ENCODE measurements around the gene STUB1. TPM values are rescaled to one million over a fixed set of nuclear protein-coding genes. Genes with fewer than 3 reads are reported as not detected.
A peak's percentile ranks its signal among the peaks of the same experiment; 100 is the strongest.

STUB1 gene
- total and polyA plus RNA-seq, 4 donors, result 67.4 to 169 (median 105) TPM

DNA sequence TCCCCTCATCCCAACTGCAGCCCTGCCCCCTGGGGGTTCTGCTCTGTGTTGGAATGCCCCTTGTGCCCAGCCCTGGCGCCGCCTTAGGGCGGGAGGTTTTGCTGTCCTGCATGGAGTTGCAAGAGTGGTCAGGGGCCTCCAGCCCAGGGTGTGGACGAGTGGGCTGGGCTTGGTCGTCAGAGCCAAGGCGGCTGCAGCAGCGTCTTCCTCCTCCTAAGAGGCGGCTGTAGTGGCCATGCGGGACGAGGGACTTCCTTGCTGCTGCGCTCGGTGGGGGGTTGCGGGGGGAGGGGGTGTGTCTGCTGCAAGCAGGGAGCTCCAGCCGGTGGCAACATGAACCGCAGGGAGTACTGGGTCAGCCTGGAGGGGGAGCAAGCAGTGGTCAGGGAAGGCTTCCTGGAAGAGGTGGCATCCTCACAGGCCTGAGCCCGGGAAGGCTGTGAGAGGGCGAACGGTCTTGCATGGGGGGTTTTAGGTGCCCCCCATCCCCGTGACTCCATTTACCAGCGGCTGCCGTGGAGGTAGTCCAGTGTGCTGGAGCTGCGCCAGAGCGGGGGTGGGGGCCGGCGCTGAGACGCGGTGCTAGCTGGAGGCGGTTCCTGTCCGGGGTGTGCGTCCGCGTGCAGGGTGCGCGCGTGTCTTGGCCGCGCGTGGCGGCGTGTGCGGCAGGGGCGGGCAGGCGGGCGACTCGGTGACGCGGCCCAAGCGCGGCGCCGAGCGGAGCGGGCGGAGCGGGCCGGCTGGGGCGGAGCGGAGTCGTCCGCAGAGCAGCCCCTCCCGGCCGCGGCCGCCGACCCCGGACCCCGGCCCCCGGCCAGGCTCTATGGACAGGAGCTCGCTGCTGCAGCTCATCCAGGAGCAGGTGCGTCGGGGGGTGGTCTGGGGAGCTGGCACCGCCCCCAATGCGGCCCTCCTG lies 5.0 kb upstream of the STUB1 start, which contains the start of gene RHBDL1:
RHBDL1 (plus strand) TSS at position 704 of the 916 bp plus-strand sequence; CDS start at position 824, 120 bp downstream.
- H3K9me3 ChIP-seq (ENCODE audit: control insufficient read depth, low read length), result no peaks in the 10 kb centered on the region
- H3K4me3 ChIP-seq (ENCODE audit: low read length in 2 of 2), result peak within 1 kb of the TSS in 1 of 2 donors; percentile 29
- H3K4me1 ChIP-seq (ENCODE audit: control insufficient read depth in 1 of 2, insufficient read depth in 2 of 2, low read length in 2 of 2), result no peaks in the 10 kb centered on the region
- no peak within 1 kb of the TSS for H3K27ac ChIP-seq (ENCODE audit: low read depth in 1 of 2, low read length in 2 of 2)
- no peaks in the 10 kb centered on the region for H3K27me3 ChIP-seq (ENCODE audit: control insufficient read depth in 1 of 2, insufficient read depth in 2 of 2, low read length in 1 of 2)
- DNase-seq (no peak), ATAC-seq (ENCODE audit: low FRiP score) (no peak)
- intact Hi-C loops (cut with DNase I), result no loop called here
- H3K36me3 ChIP-seq (ENCODE audit: control insufficient read depth in 1 of 2, insufficient read depth in 2 of 2, low read length in 1 of 2), result peaks cover 0 to 14% of the 10 kb centered on the region in 2 donors
- WGBS, 2 donors, result 6 to 7% methylated on average over 43 to 73 of the region's 73 CpGs

DNA sequence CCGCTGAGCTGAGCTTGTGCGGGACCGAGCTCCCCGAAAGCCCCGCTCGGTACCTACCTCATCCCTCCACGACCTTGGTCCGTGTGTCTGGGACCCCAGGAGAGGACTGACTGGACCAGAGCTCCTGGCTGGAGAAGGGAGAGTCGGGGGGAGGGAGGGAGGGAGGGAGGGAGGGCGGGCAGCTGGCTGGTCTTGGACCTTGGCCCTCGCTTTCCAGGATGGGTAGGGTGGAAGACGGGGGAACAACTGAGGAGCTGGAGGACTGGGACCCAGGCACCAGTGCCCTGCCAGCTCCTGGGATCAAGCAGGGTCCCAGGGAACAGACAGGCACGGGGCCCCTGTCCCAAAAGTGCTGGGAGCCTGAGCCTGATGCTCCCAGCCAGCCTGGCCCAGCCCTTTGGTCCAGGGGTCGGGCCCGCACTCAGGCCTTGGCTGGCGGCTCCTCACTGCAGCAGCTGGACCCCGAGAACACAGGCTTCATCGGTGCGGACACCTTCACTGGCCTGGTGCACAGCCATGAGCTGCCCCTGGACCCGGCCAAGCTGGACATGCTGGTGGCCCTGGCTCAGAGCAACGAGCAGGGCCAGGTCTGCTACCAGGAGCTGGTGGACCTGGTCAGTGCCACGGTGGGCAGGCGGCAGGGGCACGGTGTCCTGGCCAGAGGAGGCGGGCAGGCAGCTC lies 4.2 kb upstream of the STUB1 start:
- Histone ChIP-seq H3K4me3 (ENCODE audit: low read length in 2 of 2) (peak overlapping the region in 1 of 2 donors; percentile 29), H3K9me3 (ENCODE audit: control insufficient read depth, low read length) (no peaks in the 10 kb centered on the region), H3K27me3 (ENCODE audit: control insufficient read depth in 1 of 2, insufficient read depth in 2 of 2, low read length in 1 of 2) (no peaks in the 10 kb centered on the region), H3K36me3 (ENCODE audit: control insufficient read depth in 1 of 2, insufficient read depth in 2 of 2, low read length in 1 of 2) (peaks cover 0 to 11% of the 10 kb centered on the region in 2 donors), H3K4me1 (ENCODE audit: control insufficient read depth in 1 of 2, insufficient read depth in 2 of 2, low read length in 2 of 2) (no peaks in the 10 kb centered on the region), H3K27ac (ENCODE audit: low read depth in 1 of 2, low read length in 2 of 2) (no peak overlapping the region)
- intact Hi-C loops (cut with DNase I), result no loop called here
- DNase-seq (no peak), ATAC-seq (ENCODE audit: low FRiP score) (no peak)
- WGBS, 2 donors, result 37 to 53% methylated on average over 17 to 25 of the region's 25 CpGs

DNA sequence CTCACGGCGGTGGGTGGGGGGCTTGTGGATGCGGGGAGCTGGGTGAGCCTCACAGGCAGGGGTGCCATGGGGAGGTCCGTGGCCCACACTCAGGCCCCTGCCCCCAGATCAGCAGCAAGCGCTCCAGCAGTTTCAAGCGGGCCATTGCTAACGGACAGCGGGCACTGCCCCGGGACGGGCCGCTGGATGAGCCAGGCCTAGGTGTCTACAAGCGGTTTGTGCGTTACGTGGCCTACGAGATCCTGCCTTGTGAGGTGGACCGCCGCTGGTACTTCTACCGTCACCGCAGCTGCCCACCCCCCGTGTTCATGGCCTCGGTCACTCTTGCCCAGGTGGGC lies 3.7 kb upstream of the STUB1 start:
- ATAC-seq (ENCODE audit: low FRiP score) (no peak), DNase-seq (no peak)
- H3K27ac ChIP-seq (ENCODE audit: low read depth in 1 of 2, low read length in 2 of 2), result no peak overlapping the region
- no peaks in the 10 kb centered on the region for H3K4me1 ChIP-seq (ENCODE audit: control insufficient read depth in 1 of 2, insufficient read depth in 2 of 2, low read length in 2 of 2)
- 93 to 94% methylated on average over 21 of the region's 21 CpGs for WGBS, 2 donors
- H3K27me3 ChIP-seq (ENCODE audit: control insufficient read depth in 1 of 2, insufficient read depth in 2 of 2, low read length in 1 of 2), result no peaks in the 10 kb centered on the region
- no peaks in the 10 kb centered on the region for H3K9me3 ChIP-seq (ENCODE audit: control insufficient read depth, low read length)
- no peak overlapping the region for H3K4me3 ChIP-seq (ENCODE audit: low read length in 2 of 2)
- intact Hi-C loops (cut with DNase I), result no loop called here
- H3K36me3 ChIP-seq (ENCODE audit: control insufficient read depth in 1 of 2, insufficient read depth in 2 of 2, low read length in 1 of 2), result peaks cover 0 to 11% of the 10 kb centered on the region in 2 donors

DNA sequence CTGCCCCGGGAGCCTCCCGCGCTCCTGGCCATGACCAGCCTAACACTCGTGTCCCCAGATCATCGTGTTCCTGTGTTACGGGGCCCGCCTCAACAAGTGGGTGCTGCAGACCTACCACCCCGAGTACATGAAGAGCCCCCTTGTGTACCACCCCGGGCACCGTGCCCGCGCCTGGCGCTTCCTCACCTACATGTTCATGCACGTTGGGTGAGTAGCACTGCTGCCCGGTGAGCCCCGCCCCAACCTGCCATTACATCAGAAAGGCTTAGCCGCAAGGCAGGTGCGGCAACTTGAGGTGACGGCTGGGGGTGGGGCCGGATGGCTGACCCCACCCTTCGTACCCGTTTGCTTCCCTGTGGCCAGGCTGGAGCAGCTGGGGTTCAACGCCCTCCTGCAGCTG lies 3.3 kb upstream of the STUB1 start:
- Histone ChIP-seq H3K27me3 (ENCODE audit: control insufficient read depth in 1 of 2, insufficient read depth in 2 of 2, low read length in 1 of 2) (no peaks in the 10 kb centered on the region), H3K9me3 (ENCODE audit: control insufficient read depth, low read length) (no peaks in the 10 kb centered on the region), H3K4me3 (ENCODE audit: low read length in 2 of 2) (no peak overlapping the region), H3K4me1 (ENCODE audit: control insufficient read depth in 1 of 2, insufficient read depth in 2 of 2, low read length in 2 of 2) (no peaks in the 10 kb centered on the region), H3K36me3 (ENCODE audit: control insufficient read depth in 1 of 2, insufficient read depth in 2 of 2, low read length in 1 of 2) (peaks cover 0 to 12% of the 10 kb centered on the region in 2 donors), H3K27ac (ENCODE audit: low read depth in 1 of 2, low read length in 2 of 2) (no peak overlapping the region)
- DNase-seq (no peak), ATAC-seq (ENCODE audit: low FRiP score) (no peak)
- 77 to 80% methylated on average over 23 of the region's 23 CpGs for WGBS, 2 donors
- intact Hi-C loops (cut with DNase I), result no loop called here

DNA sequence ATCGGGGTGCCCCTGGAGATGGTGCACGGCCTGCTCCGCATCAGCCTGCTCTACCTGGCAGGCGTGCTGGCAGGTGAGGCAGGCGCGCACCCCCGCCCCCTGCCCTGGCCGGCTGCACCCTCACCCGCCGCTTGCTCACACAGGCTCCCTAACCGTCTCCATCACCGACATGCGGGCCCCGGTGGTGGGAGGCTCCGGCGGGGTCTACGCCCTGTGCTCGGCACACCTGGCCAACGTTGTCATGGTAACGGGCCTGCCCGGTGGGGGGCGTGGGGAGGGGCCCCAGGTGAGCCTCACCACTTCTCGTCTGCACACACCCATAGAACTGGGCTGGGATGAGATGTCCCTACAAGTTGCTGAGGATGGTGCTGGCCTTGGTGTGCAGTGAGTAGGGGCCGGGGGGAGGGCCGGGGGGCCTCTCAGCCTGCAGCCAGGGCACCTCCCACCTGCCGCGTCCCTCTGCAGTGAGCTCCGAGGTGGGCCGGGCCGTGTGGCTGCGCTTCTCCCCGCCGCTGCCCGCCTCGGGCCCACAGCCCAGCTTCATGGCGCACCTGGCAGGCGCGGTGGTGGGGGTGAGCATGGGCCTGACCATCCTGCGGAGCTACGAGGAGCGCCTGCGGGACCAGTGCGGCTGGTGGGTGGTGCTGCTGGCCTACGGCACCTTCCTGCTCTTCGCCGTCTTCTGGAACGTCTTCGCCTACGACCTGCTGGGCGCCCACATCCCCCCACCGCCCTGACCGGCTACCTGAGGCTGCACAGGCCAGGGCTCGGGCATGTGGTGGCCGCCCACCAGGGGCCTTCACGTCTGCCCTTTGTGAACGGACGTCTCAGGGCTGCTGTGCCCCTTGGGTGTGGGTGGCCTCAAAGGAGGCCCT lies 2.7 kb upstream of the STUB1 start:
- H3K9me3 ChIP-seq (ENCODE audit: control insufficient read depth, low read length), result no peaks in the 10 kb centered on the region
- H3K27ac ChIP-seq (ENCODE audit: low read depth in 1 of 2, low read length in 2 of 2), result no peak overlapping the region
- DNase-seq (no peak), ATAC-seq (ENCODE audit: low FRiP score) (no peak)
- H3K36me3 ChIP-seq (ENCODE audit: control insufficient read depth in 1 of 2, insufficient read depth in 2 of 2, low read length in 1 of 2), result peaks cover 0 to 10% of the 10 kb centered on the region in 2 donors
- intact Hi-C loops (cut with DNase I), result no loop called here
- H3K4me3 ChIP-seq (ENCODE audit: low read length in 2 of 2), result no peak overlapping the region
- 62 to 72% methylated on average over 56 to 57 of the region's 57 CpGs for WGBS, 2 donors
- H3K4me1 ChIP-seq (ENCODE audit: control insufficient read depth in 1 of 2, insufficient read depth in 2 of 2, low read length in 2 of 2), result no peaks in the 10 kb centered on the region
- no peaks in the 10 kb centered on the region for H3K27me3 ChIP-seq (ENCODE audit: control insufficient read depth in 1 of 2, insufficient read depth in 2 of 2, low read length in 1 of 2)

DNA sequence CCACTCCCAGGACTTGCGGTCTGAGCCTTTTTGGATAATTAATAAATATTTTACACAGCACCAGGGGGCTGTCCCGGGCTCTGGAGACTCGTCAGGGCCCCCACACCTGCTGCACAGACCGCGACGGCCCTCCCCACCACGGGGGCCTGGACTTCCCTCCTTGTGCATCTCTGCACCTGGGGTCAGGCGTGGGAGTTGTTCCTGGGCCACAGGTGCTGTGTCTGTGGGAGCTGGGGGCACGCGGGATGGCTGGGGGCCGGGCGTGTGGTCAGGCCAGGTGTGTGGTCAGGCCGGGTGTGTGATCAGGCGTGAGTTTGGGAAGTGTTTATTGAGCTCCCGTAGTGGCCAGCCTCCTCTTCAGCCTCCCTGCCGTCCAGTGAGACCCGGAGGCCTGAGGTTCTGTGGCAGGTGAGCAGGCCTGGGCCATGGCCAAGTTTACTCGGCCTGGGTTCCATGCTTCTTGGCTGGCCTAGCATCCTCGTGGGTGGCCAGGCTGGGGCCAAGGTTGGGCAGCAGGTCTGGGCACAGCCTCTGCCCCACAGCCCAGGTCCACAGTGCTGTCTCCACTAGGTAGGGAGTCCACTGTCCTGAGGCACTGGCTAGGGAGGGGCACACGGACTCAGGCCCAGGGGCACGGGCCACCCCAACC lies 1.9 kb upstream of the STUB1 start:
- ATAC-seq (ENCODE audit: low FRiP score) (no peak), DNase-seq (no peak)
- Histone ChIP-seq H3K4me1 (ENCODE audit: control insufficient read depth in 1 of 2, insufficient read depth in 2 of 2, low read length in 2 of 2) (no peaks in the 10 kb centered on the region), H3K27me3 (ENCODE audit: control insufficient read depth in 1 of 2, insufficient read depth in 2 of 2, low read length in 1 of 2) (no peaks in the 10 kb centered on the region), H3K36me3 (ENCODE audit: control insufficient read depth in 1 of 2, insufficient read depth in 2 of 2, low read length in 1 of 2) (peaks cover 0 to 5% of the 10 kb centered on the region in 2 donors), H3K9me3 (ENCODE audit: control insufficient read depth, low read length) (no peaks in the 10 kb centered on the region), H3K27ac (ENCODE audit: low read depth in 1 of 2, low read length in 2 of 2) (no peak overlapping the region), H3K4me3 (ENCODE audit: low read length in 2 of 2) (no peak overlapping the region)
- intact Hi-C loops (cut with DNase I), result no loop called here
- 80 to 82% methylated on average over 21 of the region's 21 CpGs for WGBS, 2 donors

DNA sequence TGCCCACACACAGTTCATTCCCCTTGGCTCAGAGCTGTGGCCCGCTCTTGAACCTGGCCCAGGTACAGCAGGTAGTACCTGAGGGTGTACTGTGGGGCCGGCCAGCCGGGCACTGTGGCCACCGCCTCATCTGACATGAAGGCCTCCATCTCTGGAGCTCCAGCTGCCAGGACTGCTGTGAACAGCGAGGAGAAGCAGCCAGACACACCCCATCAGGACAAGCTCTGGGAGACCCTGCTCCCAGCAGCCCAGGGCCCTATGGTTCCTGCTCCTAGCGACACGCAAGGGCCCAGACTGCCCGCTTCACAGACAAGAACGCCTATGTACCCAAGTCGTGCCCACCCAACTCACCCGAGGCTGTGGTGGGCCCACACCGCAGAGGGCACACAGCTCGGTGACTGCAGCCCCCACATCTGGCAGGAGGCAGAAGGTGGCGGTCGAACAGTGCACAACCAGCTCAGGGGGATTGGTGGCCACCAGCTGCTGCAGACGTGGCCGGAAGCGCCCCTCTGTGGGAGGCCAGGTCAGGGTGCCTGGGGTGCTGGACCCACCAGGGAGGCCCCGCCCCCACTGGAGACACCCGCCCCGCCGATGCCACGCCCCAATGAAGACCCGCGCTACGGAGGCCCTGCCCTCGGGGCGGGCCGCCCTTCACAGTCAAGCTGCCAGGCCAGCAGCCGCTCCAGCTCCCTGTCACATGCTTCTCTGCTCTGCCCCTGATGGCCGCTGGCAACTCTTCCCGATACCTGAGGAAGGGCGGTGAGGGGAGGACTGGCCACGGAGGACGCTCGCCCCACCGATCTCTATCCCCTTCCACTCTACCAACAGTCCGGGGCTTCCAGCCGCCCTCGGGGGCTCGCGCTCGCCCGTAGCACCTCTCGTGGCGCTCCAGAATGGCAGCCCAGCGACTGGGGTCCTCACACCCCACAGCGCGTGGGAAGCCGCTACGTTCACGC lies 1.1 kb upstream of the STUB1 start:
- Histone ChIP-seq H3K9me3 (ENCODE audit: control insufficient read depth, low read length) (no peaks in the 10 kb centered on the region), H3K4me3 (ENCODE audit: low read length in 2 of 2) (peak overlapping the region in 1 of 2 donors; percentile 12), H3K27me3 (ENCODE audit: control insufficient read depth in 1 of 2, insufficient read depth in 2 of 2, low read length in 1 of 2) (no peaks in the 10 kb centered on the region), H3K36me3 (ENCODE audit: control insufficient read depth in 1 of 2, insufficient read depth in 2 of 2, low read length in 1 of 2) (peaks cover 0 to 5% of the 10 kb centered on the region in 2 donors), H3K27ac (ENCODE audit: low read depth in 1 of 2, low read length in 2 of 2) (peak overlapping the region in 1 of 2 donors; percentile 42), H3K4me1 (ENCODE audit: control insufficient read depth in 1 of 2, insufficient read depth in 2 of 2, low read length in 2 of 2) (no peaks in the 10 kb centered on the region)
- DNase-seq (peak; percentile 78 to 89), ATAC-seq (ENCODE audit: low FRiP score) (peak; percentile 8)
- intact Hi-C loops (cut with DNase I), result no loop called here
- 26% methylated on average over 48 to 52 of the region's 52 CpGs for WGBS, 2 donors

Data from aorta (tissue), 5 donors.